H9 (cell line): ENCODE data around the gene RCN1. TPM values are rescaled to one million over a fixed set of nuclear protein-coding genes. Genes with fewer than 3 reads are reported as not detected.

Source experiments
- DNase-seq: peaks from one replicate; pipeline ENCODE4 v3.0.0-alpha.2; 2017
- H2AFZ ChIP-seq: one replicate; pipeline ENCODE4 v1.6.1; 2013; ENCODE audit warnings: mild to moderate bottlenecking, low read length, control low read depth, moderate library complexity
- H2AK5ac ChIP-seq: 2 replicates; pipeline ENCODE4 v1.6.1; 2013; ENCODE audit warnings: low read length, control low read depth, mixed read lengths; ENCODE audit not compliant: insufficient read length
- H2BK120ac ChIP-seq: one replicate; pipeline ENCODE4 v1.6.1; 2013; ENCODE audit warnings: low read depth, mild to moderate bottlenecking, low read length, control low read depth, inconsistent platforms; ENCODE audit not compliant: poor library complexity, severe bottlenecking
- H2BK12ac ChIP-seq: 2 replicates; pipeline ENCODE4 v1.6.1; 2013; ENCODE audit warnings: low read length, control low read depth, mixed read lengths, low read depth; ENCODE audit not compliant: insufficient read length
- H2BK15ac ChIP-seq: 2 replicates; pipeline ENCODE4 v1.6.1; 2013; ENCODE audit warnings: low read depth, low read length, control low read depth
- H2BK20ac ChIP-seq: one replicate; pipeline ENCODE4 v1.6.1; 2013; ENCODE audit warnings: low read depth, mild to moderate bottlenecking, low read length, control low read depth, inconsistent platforms; ENCODE audit not compliant: poor library complexity, severe bottlenecking
- H2BK5ac ChIP-seq: 2 replicates; pipeline ENCODE4 v1.6.1; 2013; ENCODE audit warnings: low read length, control low read depth, mixed read lengths; ENCODE audit not compliant: insufficient read length
- H3K14ac ChIP-seq: 2 replicates; pipeline ENCODE4 v1.6.1; 2013; ENCODE audit warnings: low read length, control low read depth; ENCODE audit not compliant: insufficient read depth
- H3K18ac ChIP-seq: 2 replicates; pipeline ENCODE4 v1.6.1; 2013; ENCODE audit warnings: low read depth, mild to moderate bottlenecking, mixed read lengths, low read length, control low read depth; ENCODE audit not compliant: insufficient read length
- H3K23ac ChIP-seq: 2 replicates; pipeline ENCODE4 v1.6.1; 2013; ENCODE audit warnings: low read length, control low read depth, mixed read lengths, low read depth; ENCODE audit not compliant: insufficient read length
- H3K23me2 ChIP-seq: 2 replicates; pipeline ENCODE4 v1.6.1; 2013; ENCODE audit warnings: low read depth, mild to moderate bottlenecking, mixed read lengths, low read length, control low read depth; ENCODE audit not compliant: insufficient read length, poor library complexity, severe bottlenecking
- H3K27ac ChIP-seq: 2 replicates; pipeline ENCODE4 v1.5.1; 2013; ENCODE audit warnings: low read length, control low read depth, mixed read lengths, low read depth; ENCODE audit not compliant: insufficient read length
- H3K27me3 ChIP-seq: 2 replicates; pipeline ENCODE4 v1.6.1; 2013; ENCODE audit warnings: low read length, control low read depth, inconsistent platforms; ENCODE audit not compliant: insufficient read depth
- H3K4ac ChIP-seq: 2 replicates; pipeline ENCODE4 v1.6.1; 2013; ENCODE audit warnings: low read depth, mild to moderate bottlenecking, control low read depth, inconsistent platforms, low read length, moderate library complexity
- H3K4me1 ChIP-seq: 2 replicates; pipeline ENCODE4 v1.6.1; 2013; ENCODE audit warnings: low read length, control low read depth, inconsistent platforms; ENCODE audit not compliant: insufficient read depth
- H3K4me2 ChIP-seq: 2 replicates; pipeline ENCODE4 v1.6.1; 2013; ENCODE audit warnings: low read length, control low read depth, mixed read lengths; ENCODE audit not compliant: insufficient read length, insufficient read depth
- H3K56ac ChIP-seq: 2 replicates; pipeline ENCODE4 v1.6.1; 2013; ENCODE audit warnings: low read depth, mild to moderate bottlenecking, mixed read lengths, low read length, control low read depth; ENCODE audit not compliant: insufficient read length
- H3K79me1 ChIP-seq: 2 replicates; pipeline ENCODE4 v1.6.1; 2013; ENCODE audit warnings: low read depth, mild to moderate bottlenecking, moderate library complexity, low read length, control low read depth, inconsistent platforms; ENCODE audit not compliant: insufficient read depth, poor library complexity, severe bottlenecking
- H3K79me2 ChIP-seq: 2 replicates; pipeline ENCODE4 v1.6.1; 2013; ENCODE audit warnings: low read length, control low read depth, inconsistent platforms; ENCODE audit not compliant: insufficient read depth
- H3K9ac ChIP-seq: 2 replicates; pipeline ENCODE4 v1.6.1; 2013; ENCODE audit warnings: low read length, control low read depth, mixed read lengths; ENCODE audit not compliant: insufficient read length; ENCODE audit errors: extremely low read depth
- H3K9me3 ChIP-seq: one replicate; pipeline ENCODE4 v1.6.1; 2013; ENCODE audit warnings: low read depth, low read length, inconsistent platforms; ENCODE audit not compliant: control insufficient read depth
- H3T11ph ChIP-seq: one replicate; pipeline ENCODE4 v1.6.1; 2013; ENCODE audit warnings: mild to moderate bottlenecking, low read length, control low read depth, inconsistent platforms
- H4K20me1 ChIP-seq: one replicate; pipeline ENCODE4 v1.6.1; 2013; ENCODE audit not compliant: control insufficient read depth, insufficient read length, insufficient read depth
- H4K5ac ChIP-seq: 2 replicates; pipeline ENCODE4 v1.6.1; 2013; ENCODE audit warnings: low read depth, mild to moderate bottlenecking, mixed read lengths, low read length, control low read depth; ENCODE audit not compliant: insufficient read length
- H4K8ac ChIP-seq: replicated peaks from 2 replicates; pipeline ENCODE4 v1.6.1; 2013; ENCODE audit warnings: low read length, control low read depth, mixed read lengths, low read depth; ENCODE audit not compliant: insufficient read length
- H4K91ac ChIP-seq: 2 replicates; pipeline ENCODE4 v1.6.1; 2013; ENCODE audit warnings: low read depth, mild to moderate bottlenecking, moderate library complexity, mixed read lengths, low read length, control low read depth; ENCODE audit not compliant: insufficient read length
- H3K27ac Mint-ChIP-seq, 3 experiments: 2 replicates in 2 of 3; 3 replicates in 1 of 3; pipeline ENCODE4 v1.8.0; 2020 to 2021; ENCODE audit warnings: mixed read lengths in 3 of 3, mild to moderate bottlenecking in 1 of 3, moderate library complexity in 1 of 3
- H3K27me3 Mint-ChIP-seq: 2 replicates; pipeline ENCODE4 v1.8.0; 2021; ENCODE audit warnings: low read depth, mild to moderate bottlenecking, moderate library complexity, mixed read lengths
- H3K36me3 Mint-ChIP-seq, 3 experiments: 2 replicates in 2 of 3; 3 replicates in 1 of 3; pipeline ENCODE4 v1.8.0; 2020 to 2021; ENCODE audit warnings: low read depth in 3 of 3, mixed read lengths in 3 of 3; ENCODE audit not compliant: insufficient read depth in 1 of 3
- H3K4me1 Mint-ChIP-seq, 2 experiments: 2 replicates each; pipeline ENCODE4 v1.8.0; 2020; ENCODE audit warnings: mixed read lengths in 2 of 2
- H3K4me3 Mint-ChIP-seq, 2 experiments: 2 replicates in 1 of 2; 3 replicates in 1 of 2; pipeline ENCODE4 v1.8.0; 2020 to 2021; ENCODE audit warnings: mild to moderate bottlenecking in 2 of 2, mixed read lengths in 2 of 2, moderate library complexity in 1 of 2
- H3K9me3 Mint-ChIP-seq, 2 experiments: 2 replicates in 1 of 2; 3 replicates in 1 of 2; pipeline ENCODE4 v1.8.0; 2020; ENCODE audit warnings: mild to moderate bottlenecking in 2 of 2, mixed read lengths in 2 of 2, moderate library complexity in 1 of 2
- WGBS: extraction: QIAGEN DNeasy Blood & Tissue Kit; methylation state at CpG from one replicate; pipeline ENCODE4 v1.1.7; 2013; ENCODE audit warnings: missing lambda C conversion rate, low lambda C conversion rate, mixed read lengths; ENCODE audit not compliant: insufficient read length; ENCODE audit errors: extremely low coverage; 5-methylcytosine and 5-hydroxymethylcytosine counted together
- total RNA-seq: library from RNA; stranded (reverse); gene quantifications from 2 replicates; pipeline ENCODE4 v1.2.1, GENCODE V29; 2021
- TF ChIP-seq, protein P1 (sequence below): fragments of 200-600 bp; sonication (generic); conservative IDR thresholded peaks from 3 replicates; pipeline ENCODE4 v1.8.0; 2021; ENCODE audit warnings: antibody characterized with exemption, mild to moderate bottlenecking

RCN1 gene
- total RNA-seq, 1 experiment from 2014 or later = 109 TPM

DNA sequence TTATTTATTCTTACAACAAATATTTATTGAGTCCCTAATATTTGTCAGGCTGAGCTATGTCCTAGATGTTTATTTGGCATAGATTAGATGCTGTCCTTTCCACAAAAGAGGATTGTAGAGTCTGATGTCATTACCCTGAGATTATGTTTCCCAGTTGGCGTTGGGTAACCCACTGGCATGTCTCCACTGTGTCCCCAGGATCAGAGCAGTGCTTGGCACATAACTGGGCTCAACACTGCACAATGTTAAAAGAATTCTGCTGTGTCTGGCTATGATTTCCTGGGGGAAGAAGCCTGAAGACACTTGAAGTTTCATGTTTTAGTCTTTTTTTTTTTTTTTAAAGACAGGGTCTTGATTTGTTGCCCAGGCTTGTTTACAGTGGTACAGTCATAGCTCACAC lies 4.0 kb downstream of the RCN1 start:
- Mint-ChIP-seq H3K27ac (no peak overlapping the region), H3K9me3 (no peaks in the 10 kb centered on the region), H3K4me3 (no peak overlapping the region), H3K36me3 (peaks cover 41 to 59% (median 49%) of the 10 kb centered on the region in 3 experiments), H3K4me1 (peaks cover 17 to 22% of the 10 kb centered on the region in 2 experiments), H3K27me3 (no peaks in the 10 kb centered on the region)
- Histone ChIP-seq H2BK12ac (no peak overlapping the region), H4K20me1 (no peaks in the 10 kb centered on the region), H3K23ac (no peak overlapping the region), H3K9me3 (no peaks in the 10 kb centered on the region), H2BK20ac (no peak overlapping the region), H4K5ac (no peak overlapping the region), H3K4me1 (no peaks in the 10 kb centered on the region; the same call in 1 of the 2 replicates), H2BK5ac (no peak overlapping the region), H4K91ac (no peak overlapping the region), H3K4me2 (no peak overlapping the region), H3K27me3 (no peaks in the 10 kb centered on the region), H2BK15ac (no peak overlapping the region), H3K79me1 (peaks cover 15% of the 10 kb centered on the region), H3T11ph (no peak overlapping the region), H2BK120ac (no peak overlapping the region), H3K27ac (no peak overlapping the region), H2AK5ac (no peak overlapping the region), H3K79me2 (peaks cover 30% of the 10 kb centered on the region; the same call in 1 of the 2 replicates), H3K14ac (no peak overlapping the region), H4K8ac (no peak overlapping the region), H3K18ac (no peak overlapping the region), H3K9ac (no peak overlapping the region), H2AFZ (no peak overlapping the region), H3K23me2 (peaks cover 8% of the 10 kb centered on the region), H3K4ac (no peak overlapping the region), H3K56ac (no peak overlapping the region)
- WGBS = no CpG with 5 or more reads among the region's 1 CpG
- TF ChIP-seq, protein P1, sequence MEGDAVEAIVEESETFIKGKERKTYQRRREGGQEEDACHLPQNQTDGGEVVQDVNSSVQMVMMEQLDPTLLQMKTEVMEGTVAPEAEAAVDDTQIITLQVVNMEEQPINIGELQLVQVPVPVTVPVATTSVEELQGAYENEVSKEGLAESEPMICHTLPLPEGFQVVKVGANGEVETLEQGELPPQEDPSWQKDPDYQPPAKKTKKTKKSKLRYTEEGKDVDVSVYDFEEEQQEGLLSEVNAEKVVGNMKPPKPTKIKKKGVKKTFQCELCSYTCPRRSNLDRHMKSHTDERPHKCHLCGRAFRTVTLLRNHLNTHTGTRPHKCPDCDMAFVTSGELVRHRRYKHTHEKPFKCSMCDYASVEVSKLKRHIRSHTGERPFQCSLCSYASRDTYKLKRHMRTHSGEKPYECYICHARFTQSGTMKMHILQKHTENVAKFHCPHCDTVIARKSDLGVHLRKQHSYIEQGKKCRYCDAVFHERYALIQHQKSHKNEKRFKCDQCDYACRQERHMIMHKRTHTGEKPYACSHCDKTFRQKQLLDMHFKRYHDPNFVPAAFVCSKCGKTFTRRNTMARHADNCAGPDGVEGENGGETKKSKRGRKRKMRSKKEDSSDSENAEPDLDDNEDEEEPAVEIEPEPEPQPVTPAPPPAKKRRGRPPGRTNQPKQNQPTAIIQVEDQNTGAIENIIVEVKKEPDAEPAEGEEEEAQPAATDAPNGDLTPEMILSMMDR = no peak
- DNase-seq = no peak
